Fibroblast of lung (primary cell): ENCODE results near the gene DRD2. TPM values are rescaled to one million over a fixed set of nuclear protein-coding genes. Genes with fewer than 3 reads are reported as not detected.

Source experiments
- DNase-seq, 2 donors: peaks; one replicate each; pipeline versions ENCODE4 v3.0.0 to v3.0.0-alpha.2; 2010; ENCODE audit warnings: low read depth in 2 of 2
- H2AFZ ChIP-seq: 2 replicates; pipeline ENCODE4 v1.5.1; 2012; ENCODE audit warnings: low read length, control low read depth, inconsistent platforms
- H3K27ac ChIP-seq: 2 replicates; pipeline ENCODE4 v1.5.1; 2011; ENCODE audit warnings: low read length, control low read depth; ENCODE audit not compliant: insufficient read depth
- H3K27me3 ChIP-seq: 2 replicates; pipeline ENCODE4 v1.5.1; 2011; ENCODE audit warnings: mild to moderate bottlenecking, low read length; ENCODE audit not compliant: control insufficient read depth, insufficient read depth
- H3K36me3 ChIP-seq: 2 replicates; pipeline ENCODE4 v1.5.1; 2011; ENCODE audit warnings: low read length; ENCODE audit not compliant: control insufficient read depth, insufficient read depth
- H3K4me1 ChIP-seq: 2 replicates; pipeline ENCODE4 v1.5.1; 2011; ENCODE audit warnings: low read length; ENCODE audit not compliant: control insufficient read depth, insufficient read depth; ENCODE audit errors: extremely low read depth
- H3K4me2 ChIP-seq: 2 replicates; pipeline ENCODE4 v1.5.1; 2011; ENCODE audit warnings: low read length, control low read depth; ENCODE audit not compliant: insufficient read depth; ENCODE audit errors: extremely low read depth
- H3K4me3 ChIP-seq, 4 experiments: fragments of 200-600 bp in 1 of 4; sonication (generic) in 1 of 4; replicated peaks in 1 of 4; 2 replicates each; pipeline ENCODE4 v1.5.1; 2011 to 2016; ENCODE audit warnings: low read length in 4 of 4, low read depth in 3 of 4, mild to moderate bottlenecking in 3 of 4, control low read depth in 2 of 4, inconsistent platforms in 1 of 4, mixed read lengths in 1 of 4; ENCODE audit not compliant: insufficient read depth in 1 of 4; ENCODE audit errors: control extremely low read depth in 1 of 4
- H3K79me2 ChIP-seq: 2 replicates; pipeline ENCODE4 v1.5.1; 2012; ENCODE audit warnings: mild to moderate bottlenecking, low read length, inconsistent platforms; ENCODE audit not compliant: control insufficient read depth, insufficient read depth
- H3K9ac ChIP-seq: 2 replicates; pipeline ENCODE4 v1.5.1; 2011; ENCODE audit warnings: mild to moderate bottlenecking, low read length, control low read depth; ENCODE audit not compliant: insufficient read depth
- H3K9me3 ChIP-seq: 2 replicates; pipeline ENCODE4 v1.5.1; 2012; ENCODE audit warnings: low read depth, low read length; ENCODE audit not compliant: control insufficient read depth, insufficient read depth
- H4K20me1 ChIP-seq: 2 replicates; pipeline ENCODE4 v1.5.1; 2011; ENCODE audit warnings: low read length; ENCODE audit not compliant: control insufficient read depth, insufficient read depth; ENCODE audit errors: extremely low read depth
- EZH2 ChIP-seq: IDR thresholded peaks from 2 replicates; pipeline ENCODE4 v1.5.1; 2012; ENCODE audit warnings: low read length, control low read depth, mild to moderate bottlenecking; ENCODE audit errors: missing control alignments
- polyA plus RNA-seq, 2 donors: library from polyadenylated mRNA; depleted of rRNA in 1 of 2; stranded (reverse) in 1 of 2; unstranded in 1 of 2; fragments of >200 nt; gene quantifications; 2 replicates each; pipeline ENCODE4 v1.2.1, GENCODE V29; 2011 to 2012; ENCODE audit warnings: missing spikeins in 1 of 2
- total RNA-seq: library from RNA; depleted of rRNA; stranded (reverse); fragments of >200 nt; gene quantifications from 2 replicates; pipeline ENCODE4 v1.2.1, GENCODE V29; 2014
- TF ChIP-seq, protein P1 (sequence below), 2 donors: IDR thresholded peaks in 1 of 2; conservative IDR thresholded peaks in 1 of 2; 1 replicate in 1 of 2; 2 replicates in 1 of 2; pipeline ENCODE4 v1.5.1; 2011 to 2012; ENCODE audit warnings: low read length in 2 of 2, control low read depth in 1 of 2, inconsistent platforms in 1 of 2, low read depth in 1 of 2, mild to moderate bottlenecking in 1 of 2

DRD2 gene
- total and polyA plus RNA-seq, 2 donors (not counting 1 experiment from before 2014, with no cell fraction given): not detected

DNA sequence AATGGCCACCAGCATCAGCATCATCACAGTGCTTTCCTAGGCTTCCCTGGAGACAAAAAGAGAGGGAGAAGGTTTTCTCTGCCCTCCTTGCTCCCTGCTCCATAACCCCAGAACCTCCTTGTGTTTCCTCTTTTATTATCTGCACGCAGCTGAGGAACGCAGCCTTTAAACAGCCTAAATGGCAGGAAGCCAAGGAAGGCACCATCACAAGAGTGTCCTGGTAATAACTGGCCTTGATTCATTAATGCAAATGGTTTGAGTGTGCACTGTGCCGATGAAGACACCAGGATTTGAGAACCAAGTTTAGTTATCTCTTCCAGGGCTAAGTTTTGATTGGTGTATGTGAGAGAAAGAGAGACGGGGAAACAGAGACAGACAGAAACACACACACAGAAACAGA lies 29.4 kb upstream of the DRD2 start:
- DNase-seq: no peak
- H2AFZ ChIP-seq: no peak overlapping the region
- no peaks in the 10 kb centered on the region for H3K36me3 ChIP-seq
- H3K9ac ChIP-seq: no peak overlapping the region
- no peaks in the 10 kb centered on the region for H3K27me3 ChIP-seq
- TF ChIP-seq, protein P1, sequence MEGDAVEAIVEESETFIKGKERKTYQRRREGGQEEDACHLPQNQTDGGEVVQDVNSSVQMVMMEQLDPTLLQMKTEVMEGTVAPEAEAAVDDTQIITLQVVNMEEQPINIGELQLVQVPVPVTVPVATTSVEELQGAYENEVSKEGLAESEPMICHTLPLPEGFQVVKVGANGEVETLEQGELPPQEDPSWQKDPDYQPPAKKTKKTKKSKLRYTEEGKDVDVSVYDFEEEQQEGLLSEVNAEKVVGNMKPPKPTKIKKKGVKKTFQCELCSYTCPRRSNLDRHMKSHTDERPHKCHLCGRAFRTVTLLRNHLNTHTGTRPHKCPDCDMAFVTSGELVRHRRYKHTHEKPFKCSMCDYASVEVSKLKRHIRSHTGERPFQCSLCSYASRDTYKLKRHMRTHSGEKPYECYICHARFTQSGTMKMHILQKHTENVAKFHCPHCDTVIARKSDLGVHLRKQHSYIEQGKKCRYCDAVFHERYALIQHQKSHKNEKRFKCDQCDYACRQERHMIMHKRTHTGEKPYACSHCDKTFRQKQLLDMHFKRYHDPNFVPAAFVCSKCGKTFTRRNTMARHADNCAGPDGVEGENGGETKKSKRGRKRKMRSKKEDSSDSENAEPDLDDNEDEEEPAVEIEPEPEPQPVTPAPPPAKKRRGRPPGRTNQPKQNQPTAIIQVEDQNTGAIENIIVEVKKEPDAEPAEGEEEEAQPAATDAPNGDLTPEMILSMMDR (conservative IDR thresholded peaks at IDR 0.05 in 1 of 2, IDR thresholded peaks at IDR 0.05 in 1 of 2; ENCODE audit: low read depth in 1 of 2, low read length in 2 of 2): no peak
- TF ChIP-seq EZH2: no peak
- H3K9me3 ChIP-seq: no peaks in the 10 kb centered on the region
- no peak overlapping the region for H3K27ac ChIP-seq
- H4K20me1 ChIP-seq: no peaks in the 10 kb centered on the region
- H3K4me2 ChIP-seq: no peak overlapping the region
- H3K4me1 ChIP-seq: no peaks in the 10 kb centered on the region
- no peaks in the 10 kb centered on the region for H3K79me2 ChIP-seq
- H3K4me3 ChIP-seq: no peak overlapping the region

GRCh38 chr11:113504071-113504470 lies 28.9 kb upstream of the DRD2 start:
- Histone ChIP-seq H3K27me3 (no peaks in the 10 kb centered on the region), H4K20me1 (no peaks in the 10 kb centered on the region), H3K9ac (no peak overlapping the region), H2AFZ (no peak overlapping the region), H3K36me3 (no peaks in the 10 kb centered on the region), H3K4me3 (no peak overlapping the region), H3K4me2 (no peak overlapping the region), H3K27ac (no peak overlapping the region), H3K9me3 (no peaks in the 10 kb centered on the region), H3K4me1 (no peaks in the 10 kb centered on the region), H3K79me2 (no peaks in the 10 kb centered on the region)
- no peak for TF ChIP-seq EZH2
- TF ChIP-seq, protein P1 (conservative IDR thresholded peaks at IDR 0.05 in 1 of 2, IDR thresholded peaks at IDR 0.05 in 1 of 2; ENCODE audit: low read depth in 1 of 2, low read length in 2 of 2): no peak
- DNase-seq: no peak

- Histone ChIP-seq H3K79me2 (no peaks in the 10 kb centered on the region), H3K9ac (no peak overlapping the region), H3K36me3 (no peaks in the 10 kb centered on the region), H4K20me1 (no peaks in the 10 kb centered on the region), H3K27me3 (no peaks in the 10 kb centered on the region), H3K4me3 (no peak overlapping the region), H3K4me1 (no peaks in the 10 kb centered on the region), H3K9me3 (no peaks in the 10 kb centered on the region), H3K27ac (no peak overlapping the region), H2AFZ (no peak overlapping the region), H3K4me2 (no peak overlapping the region)
- TF ChIP-seq, protein P1 (conservative IDR thresholded peaks at IDR 0.05 in 1 of 2, IDR thresholded peaks at IDR 0.05 in 1 of 2; ENCODE audit: low read depth in 1 of 2, low read length in 2 of 2): no peak
- TF ChIP-seq EZH2: no peak
- no peak for DNase-seq
These were observed 22.1 kb upstream of the DRD2 start for GRCh38 chr11:113497066-113497910.
